ENCODE measurements around the gene CAVIN4. TPM values are rescaled to one million over a fixed set of nuclear protein-coding genes. Genes with fewer than 3 reads are reported as not detected.

The CAVIN4 gene
- total RNA-seq, result 0.17 and 0.19 TPM in 2 replicates
- 5.2 TPM for total RNA-seq (2013)
- polyA plus RNA-seq, result 0.07 TPM in 1 of 2 replicates, not detected in the other
- not detected in 2 replicates for polyA minus RNA-seq

- no peaks in the 10 kb centered on the region for H3K79me2 ChIP-seq (ENCODE audit: control insufficient read depth, insufficient read depth, low read length)
- CTCF ChIA-PET, result interaction anchor here (2.5 kb wide), 1 partner anchor 18 kb away, joined by 7 read pairs; no protein-coding TSS in a partner anchor
- POLR2A ChIA-PET, result no interaction called here
- DNase-seq (no peak), ATAC-seq (ENCODE audit: low read depth) (no peak)
- intact Hi-C loops (cut with micrococcal nuclease), result no loop called here
- H4K20me1 ChIP-seq (ENCODE audit: control insufficient read depth, insufficient read depth, low read length, poor library complexity, severe bottlenecking), result no peaks in the 10 kb centered on the region
- H3K27ac ChIP-seq (ENCODE audit: low read length in 2 of 2), result no peak within 1 kb of the TSS
- Mint-ChIP-seq H3K4me1 (no peaks in the 10 kb centered on the region), H3K27ac (no peak within 1 kb of the TSS), H3K27me3 (peaks cover 6% of the 10 kb centered on the region), H3K9me3 (ENCODE audit: insufficient read depth) (no peaks in the 10 kb centered on the region), H3K4me3 (no peak within 1 kb of the TSS)
- H3K27me3 ChIP-seq (replicated peaks in 1 of 4; ENCODE audit: control extremely low read depth in 1 of 4, control insufficient read depth in 3 of 4, insufficient read depth in 4 of 4, low read length in 3 of 4), result no peaks in the 10 kb centered on the region
- no peak within 1 kb of the TSS for H3K4me2 ChIP-seq (replicated peaks; ENCODE audit: low read depth, low read length, poor library complexity, severe bottlenecking)
- no peaks in the 10 kb centered on the region for H3K36me3 ChIP-seq (replicated peaks in 1 of 2; ENCODE audit: control extremely low read depth in 1 of 2, control insufficient read depth in 1 of 2, extremely low read depth in 1 of 2, insufficient read depth in 2 of 2, low read length in 1 of 2)
- H3K9me3 ChIP-seq (ENCODE audit: control extremely low read depth in 1 of 3, control insufficient read depth in 2 of 3, insufficient read depth in 1 of 3, low read length in 2 of 3), result no peaks in the 10 kb centered on the region
- H3K9ac ChIP-seq (ENCODE audit: low read length), result no peak within 1 kb of the TSS
- no peak within 1 kb of the TSS for H2AFZ ChIP-seq (ENCODE audit: insufficient read depth, low read depth, low read length, poor library complexity, severe bottlenecking)
- H3K4me1 ChIP-seq (ENCODE audit: control insufficient read depth in 2 of 2, insufficient read depth in 2 of 2, low read length in 2 of 2), result no peaks in the 10 kb centered on the region
- no peak within 1 kb of the TSS for H3K4me3 ChIP-seq (ENCODE audit: control extremely low read depth in 1 of 5, extremely low read depth in 1 of 5, insufficient read depth in 1 of 5, low read depth in 2 of 5, low read length in 4 of 5)
- TF ChIP-seq CTCF (IDR thresholded peaks at IDR 0.05) (no peak), EZH2 (IDR thresholded peaks at IDR 0.05; ENCODE audit: borderline replicate concordance, insufficient read depth, low read depth, low read length, poor library complexity, severe bottlenecking) (no peak)
- 88% methylated on average over 8 of the region's 10 CpGs for WGBS (ENCODE audit: insufficient coverage)
Measured at GRCh38 chr9:100577776-100578448, at the start of gene CAVIN4. Gene CAVIN4 (plus strand): TSS chr9:100578079. CDS start chr9:100578144, 65 bp downstream.

GRCh38 chr9:100534401-100534800 is 43.5 kb upstream of the CAVIN4 start:
- no peaks in the 10 kb centered on the region for H3K9me3 Mint-ChIP-seq (ENCODE audit: insufficient read depth)
- H3K79me2 ChIP-seq (ENCODE audit: control insufficient read depth, insufficient read depth, low read length), result no peaks in the 10 kb centered on the region
- intact Hi-C loops (cut with micrococcal nuclease), result no loop called here

More at GRCh38 chr9:100534401-100534800, 43.5 kb upstream of the CAVIN4 start:
- no peak overlapping the region for H3K9ac ChIP-seq (ENCODE audit: low read length)
- Mint-ChIP-seq H3K4me1 (no peaks in the 10 kb centered on the region), H3K27me3 (no peaks in the 10 kb centered on the region), H3K27ac (no peak overlapping the region), H3K4me3 (no peak overlapping the region)
- H4K20me1 ChIP-seq (ENCODE audit: control insufficient read depth, insufficient read depth, low read length, poor library complexity, severe bottlenecking), result no peaks in the 10 kb centered on the region
- H3K4me3 ChIP-seq (ENCODE audit: control extremely low read depth in 1 of 5, extremely low read depth in 1 of 5, insufficient read depth in 1 of 5, low read depth in 2 of 5, low read length in 4 of 5), result no peak overlapping the region
- no peaks in the 10 kb centered on the region for H3K4me1 ChIP-seq (ENCODE audit: control insufficient read depth in 2 of 2, insufficient read depth in 2 of 2, low read length in 2 of 2)
- H3K9me3 ChIP-seq (ENCODE audit: control extremely low read depth in 1 of 3, control insufficient read depth in 2 of 3, insufficient read depth in 1 of 3, low read length in 2 of 3), result no peaks in the 10 kb centered on the region
- WGBS (ENCODE audit: insufficient coverage), result 89% methylated on average over 3 of the region's 4 CpGs
- H3K27ac ChIP-seq (ENCODE audit: low read length in 2 of 2), result no peak overlapping the region
- ChIA-PET POLR2A (no interaction called here), CTCF (no interaction called here)
- no peak overlapping the region for H3K4me2 ChIP-seq (replicated peaks; ENCODE audit: low read depth, low read length, poor library complexity, severe bottlenecking)
- no peaks in the 10 kb centered on the region for H3K36me3 ChIP-seq (replicated peaks in 1 of 2; ENCODE audit: control extremely low read depth in 1 of 2, control insufficient read depth in 1 of 2, extremely low read depth in 1 of 2, insufficient read depth in 2 of 2, low read length in 1 of 2)
- TF ChIP-seq CTCF (IDR thresholded peaks at IDR 0.05) (no peak), EZH2 (IDR thresholded peaks at IDR 0.05; ENCODE audit: borderline replicate concordance, insufficient read depth, low read depth, low read length, poor library complexity, severe bottlenecking) (no peak)
- DNase-seq (no peak), ATAC-seq (ENCODE audit: low read depth) (no peak)
- H2AFZ ChIP-seq (ENCODE audit: insufficient read depth, low read depth, low read length, poor library complexity, severe bottlenecking), result no peak overlapping the region
- no peaks in the 10 kb centered on the region for H3K27me3 ChIP-seq (replicated peaks in 1 of 4; ENCODE audit: control extremely low read depth in 1 of 4, control insufficient read depth in 3 of 4, insufficient read depth in 4 of 4, low read length in 3 of 4)
